GM12801 (cell line): ENCODE measurements around the gene INSR.

Experiments used
- TF ChIP-seq, protein P1 (sequence below): IDR thresholded peaks from one replicate; pipeline ENCODE4 v1.5.1; 2011; ENCODE audit warnings: control low read depth; ENCODE audit not compliant: insufficient read length; ENCODE audit errors: extremely low read depth

The INSR gene

DNA sequence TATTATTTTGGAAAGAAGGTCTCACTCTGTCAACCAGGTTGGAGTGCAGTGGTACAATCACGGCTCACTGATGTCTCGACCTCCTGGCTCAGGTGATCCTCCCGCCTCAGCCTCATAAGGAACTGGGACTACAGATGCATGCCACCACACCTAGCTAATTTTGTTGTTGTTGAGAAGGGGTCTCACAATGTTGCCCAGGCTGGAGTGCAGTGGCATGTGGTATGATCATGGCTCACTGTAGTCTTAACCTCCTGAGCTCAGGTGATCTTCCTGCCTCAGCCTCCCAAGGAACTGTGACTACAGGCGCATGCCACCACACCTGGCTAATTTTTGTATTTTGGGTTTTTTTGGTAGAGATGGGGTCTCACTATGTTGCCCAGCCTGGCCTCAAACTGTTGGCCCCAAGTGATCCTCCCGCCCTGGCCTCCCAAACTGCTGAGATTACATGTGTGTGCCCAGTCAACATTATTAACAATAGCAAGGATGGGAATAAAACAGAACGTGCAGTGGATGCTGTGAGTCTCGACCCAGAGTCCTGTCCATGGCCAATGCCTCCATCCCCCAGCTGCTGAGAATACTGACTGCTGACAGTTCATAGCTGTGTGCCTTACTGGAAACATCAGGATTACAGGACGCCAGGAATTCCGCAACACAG, 230.3 kb downstream of the INSR start:
- TF ChIP-seq, protein P1, sequence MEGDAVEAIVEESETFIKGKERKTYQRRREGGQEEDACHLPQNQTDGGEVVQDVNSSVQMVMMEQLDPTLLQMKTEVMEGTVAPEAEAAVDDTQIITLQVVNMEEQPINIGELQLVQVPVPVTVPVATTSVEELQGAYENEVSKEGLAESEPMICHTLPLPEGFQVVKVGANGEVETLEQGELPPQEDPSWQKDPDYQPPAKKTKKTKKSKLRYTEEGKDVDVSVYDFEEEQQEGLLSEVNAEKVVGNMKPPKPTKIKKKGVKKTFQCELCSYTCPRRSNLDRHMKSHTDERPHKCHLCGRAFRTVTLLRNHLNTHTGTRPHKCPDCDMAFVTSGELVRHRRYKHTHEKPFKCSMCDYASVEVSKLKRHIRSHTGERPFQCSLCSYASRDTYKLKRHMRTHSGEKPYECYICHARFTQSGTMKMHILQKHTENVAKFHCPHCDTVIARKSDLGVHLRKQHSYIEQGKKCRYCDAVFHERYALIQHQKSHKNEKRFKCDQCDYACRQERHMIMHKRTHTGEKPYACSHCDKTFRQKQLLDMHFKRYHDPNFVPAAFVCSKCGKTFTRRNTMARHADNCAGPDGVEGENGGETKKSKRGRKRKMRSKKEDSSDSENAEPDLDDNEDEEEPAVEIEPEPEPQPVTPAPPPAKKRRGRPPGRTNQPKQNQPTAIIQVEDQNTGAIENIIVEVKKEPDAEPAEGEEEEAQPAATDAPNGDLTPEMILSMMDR = no peak

DNA sequence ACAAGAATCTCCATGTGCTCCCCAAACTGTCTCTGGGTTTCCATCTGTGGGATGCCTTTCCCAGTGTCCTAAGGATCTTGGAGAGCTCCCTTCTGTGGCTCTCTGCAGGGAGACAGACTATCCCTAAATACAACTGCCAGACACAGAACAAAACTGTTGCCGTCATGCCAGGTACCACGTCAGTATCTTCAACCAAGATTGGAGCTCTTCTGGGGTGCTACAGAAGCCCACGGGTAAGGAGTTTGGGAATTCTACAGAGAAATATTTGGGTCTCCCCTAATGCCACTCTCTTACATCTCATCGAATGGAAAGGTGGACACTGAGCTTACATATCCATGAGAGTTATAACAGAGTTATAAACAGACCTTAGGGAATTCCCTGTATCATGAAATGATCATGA, 230.9 kb downstream of the INSR start:
- TF ChIP-seq, protein P1 = no peak
